IPS-20b (cell line): ENCODE results near the gene ST3GAL6.
"Not testable (repeated sequence)": the region's sequence is repeated elsewhere in the genome, so short reads cannot be mapped to it uniquely, and the experiment has no call there.

ENCODE experiments used
- H3K27ac ChIP-seq: one replicate; pipeline ENCODE4 v1.5.1; 2013; ENCODE audit warnings: low read length
- H3K27me3 ChIP-seq: 2 replicates; pipeline ENCODE4 v1.6.1; 2013; ENCODE audit warnings: mild to moderate bottlenecking, low read length, inconsistent platforms; ENCODE audit not compliant: insufficient read depth
- H3K36me3 ChIP-seq: 2 replicates; pipeline ENCODE4 v1.6.1; 2013; ENCODE audit warnings: low read depth, mild to moderate bottlenecking, inconsistent platforms, low read length, moderate library complexity; ENCODE audit not compliant: insufficient read depth
- H3K4me1 ChIP-seq: 2 replicates; pipeline ENCODE4 v1.6.1; 2013; ENCODE audit warnings: mild to moderate bottlenecking, control low read depth, inconsistent platforms, low read length, moderate library complexity; ENCODE audit not compliant: insufficient read depth
- H3K4me3 ChIP-seq: 2 replicates; pipeline ENCODE4 v1.5.1; 2013; ENCODE audit warnings: mild to moderate bottlenecking, low read length, inconsistent platforms
- H3K9ac ChIP-seq: 2 replicates; pipeline ENCODE4 v1.6.1; 2013; ENCODE audit warnings: low read depth, mild to moderate bottlenecking, inconsistent platforms, low read length, moderate library complexity
- H3K9me3 ChIP-seq: 2 replicates; pipeline ENCODE4 v1.6.1; 2013; ENCODE audit warnings: mild to moderate bottlenecking, low read depth, low read length, inconsistent platforms; ENCODE audit not compliant: insufficient read depth

ST3GAL6 gene

GRCh38 chr3:98831060-98831459, 67.9 kb downstream of the ST3GAL6 start:
- H3K27me3 ChIP-seq, H3K27ac ChIP-seq: not testable (repeated sequence)
- H3K9me3 ChIP-seq, result peaks cover 33% of the 10 kb centered on the region

GRCh38 chr3:98839846-98840245, 76.7 kb downstream of the ST3GAL6 start:
- Histone ChIP-seq H3K4me3 (no peak overlapping the region), H3K4me1 (no peaks in the 10 kb centered on the region), H3K9ac (no peak overlapping the region), H3K36me3 (peaks cover 21% of the 10 kb centered on the region), H3K27me3 (no peaks in the 10 kb centered on the region), H3K27ac (no peak overlapping the region), H3K9me3 (peaks cover 12% of the 10 kb centered on the region)

More at GRCh38 chr3:98831060-98831459, 67.9 kb downstream of the ST3GAL6 start:
- not testable (repeated sequence) for H3K4me1 ChIP-seq, H3K4me3 ChIP-seq, H3K9ac ChIP-seq, H3K36me3 ChIP-seq

GRCh38 chr3:98843266-98843959, 80.3 kb downstream of the ST3GAL6 start:
- Histone ChIP-seq H3K9me3 (peaks cover 16% of the 10 kb centered on the region), H3K4me3 (no peak overlapping the region), H3K27ac (no peak overlapping the region), H3K9ac (no peak overlapping the region), H3K36me3 (peaks cover 35% of the 10 kb centered on the region), H3K4me1 (no peaks in the 10 kb centered on the region), H3K27me3 (no peaks in the 10 kb centered on the region)
